GM23248 (cell line): Measurements from ENCODE around the gene TGFB1.

ENCODE experiments used
- EZH2 ChIP-seq: fragments of 200-600 bp; sonication (generic); IDR thresholded peaks from 2 replicates; pipeline ENCODE4 v1.6.1; 2018; ENCODE audit warnings: antibody characterized with exemption, mild to moderate bottlenecking; ENCODE audit not compliant: insufficient read depth, poor library complexity, severe bottlenecking
- EZH2phosphoT487 ChIP-seq: fragments of 200-600 bp; sonication (generic); IDR thresholded peaks from 2 replicates; pipeline ENCODE4 v1.6.1; 2018; ENCODE audit warnings: antibody characterized with exemption, moderate library complexity, mild to moderate bottlenecking, low read depth; ENCODE audit not compliant: insufficient read depth

DNA sequence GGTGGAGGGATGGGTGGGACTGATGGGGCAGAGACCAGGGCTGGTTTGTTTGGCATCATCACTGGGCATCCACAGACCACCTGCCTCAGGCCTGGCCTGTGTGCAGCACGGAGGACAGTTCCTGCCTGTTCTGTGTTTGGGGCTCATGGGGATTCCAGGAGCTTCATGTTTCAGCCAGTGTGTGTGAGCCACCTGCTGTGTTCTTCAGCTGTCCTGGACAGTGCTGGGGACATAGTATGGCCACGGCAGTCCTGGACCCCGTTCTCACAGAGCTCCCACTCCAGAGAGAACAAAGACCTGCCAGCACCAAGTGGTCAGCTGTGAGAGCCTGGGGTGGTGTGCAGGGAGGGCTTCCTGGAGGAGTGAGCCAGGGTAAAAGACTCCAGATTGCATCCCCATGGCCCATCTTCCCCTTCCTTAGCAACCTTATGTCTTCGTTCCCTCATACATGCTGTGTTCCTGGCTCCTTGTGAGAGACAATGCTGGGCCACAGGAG, 45.7 kb downstream of the TGFB1 start:
- TF ChIP-seq EZH2 (no peak), EZH2phosphoT487 (no peak)
